PC-9 (cell line): ENCODE results near the gene MIB1. TPM values are rescaled to one million over a fixed set of nuclear protein-coding genes. Genes with fewer than 3 reads are reported as not detected.

Experiments used
- BruUV-seq: library from RNA; stranded (reverse); fragments of 400-500 nt; replicated peaks from 2 replicates; lab custom pipeline; 2021; lab: Mats Ljungman, UMichigan
- CTCF ChIA-PET: fragments of 300-600 bp; sonication (Branson Sonifier 250); formaldehyde crosslinking; loops from one replicate; lab custom pipeline; 2022; ENCODE audit warnings: antibody characterized with exemption; lab: Charles Lee
- POLR2A ChIA-PET: fragments of 300-600 bp; sonication (Branson Sonifier 250); formaldehyde crosslinking; loops from one replicate; lab custom pipeline; 2022; ENCODE audit warnings: antibody characterized with exemption; ENCODE audit not compliant: unreplicated experiment; lab: Charles Lee
- DNase-seq, 2 experiments: peaks; one replicate each; pipeline versions ENCODE4 v3.0.0 to v3.0.0-alpha.2; 2015 to 2022; ENCODE audit warnings: mixed read lengths in 1 of 2
- H2AFZ ChIP-seq: fragments of 200-600 bp; sonication (generic); 2 replicates; pipeline ENCODE4 v1.8.1; 2017; ENCODE audit warnings: antibody characterized with exemption
- H3F3A ChIP-seq: fragments of 200-600 bp; sonication (generic); 2 replicates; pipeline ENCODE4 v1.8.1; 2017; ENCODE audit warnings: antibody characterized with exemption, mild to moderate bottlenecking, low read depth; ENCODE audit not compliant: insufficient read depth
- H3K27ac ChIP-seq: fragments of 200-600 bp; sonication (generic); 2 replicates; pipeline ENCODE4 v1.6.1; 2016; ENCODE audit warnings: mixed run types
- H3K27me3 ChIP-seq: fragments of 200-600 bp; sonication (generic); 2 replicates; pipeline ENCODE4 v1.6.1; 2016; ENCODE audit warnings: low read depth, mixed run types; ENCODE audit not compliant: insufficient read depth
- H3K36me3 ChIP-seq: fragments of 200-600 bp; sonication (generic); 2 replicates; pipeline ENCODE4 v1.6.1; 2016; ENCODE audit warnings: low read depth, mixed run types
- H3K4me1 ChIP-seq: fragments of 200-600 bp; sonication (generic); replicated peaks from 2 replicates; pipeline ENCODE4 v1.6.1; 2016; ENCODE audit warnings: mixed run types; ENCODE audit not compliant: insufficient read depth
- H3K4me2 ChIP-seq: fragments of 200-600 bp; sonication (generic); 2 replicates; pipeline ENCODE4 v1.6.1; 2017; ENCODE audit warnings: mixed run types
- H3K4me3 ChIP-seq: fragments of 200-600 bp; sonication (generic); 2 replicates; pipeline ENCODE4 v1.6.1; 2016; ENCODE audit warnings: mixed run types
- H3K79me2 ChIP-seq: fragments of 200-600 bp; sonication (generic); 2 replicates; pipeline ENCODE4 v1.6.1; 2017; ENCODE audit warnings: low read depth, mixed run types
- H3K9me2 ChIP-seq: fragments of 200-600 bp; sonication (generic); 2 replicates; pipeline ENCODE4 v1.8.1; 2017; ENCODE audit warnings: mild to moderate bottlenecking; ENCODE audit not compliant: insufficient read depth
- H3K9me3 ChIP-seq: fragments of 200-600 bp; sonication (generic); 2 replicates; pipeline ENCODE4 v1.8.1; 2016; ENCODE audit warnings: low read depth; ENCODE audit not compliant: insufficient read depth
- H4K20me1 ChIP-seq: fragments of 200-600 bp; sonication (generic); 2 replicates; pipeline ENCODE4 v1.8.1; 2017; ENCODE audit not compliant: insufficient read depth
- EZH2 ChIP-seq: fragments of 200-600 bp; sonication (generic); IDR thresholded peaks from 2 replicates; pipeline ENCODE4 v1.8.0; 2017; ENCODE audit warnings: antibody characterized with exemption, low read depth
- intact Hi-C: fragments of 100-400 bp; cut with micrococcal nuclease; formaldehyde crosslinking; loops from one replicate; pipeline ENCODE4 v1.10.0; 2022; ENCODE audit not compliant: unreplicated experiment
- total RNA-seq: library from RNA; stranded (reverse); gene quantifications from 2 replicates; pipeline ENCODE4 v1.2.3, GENCODE V29; 2021
- TF ChIP-seq, protein P1 (sequence below): fragments of 200-600 bp; sonication (generic); conservative IDR thresholded peaks from 2 replicates; pipeline ENCODE4 v1.6.1; 2017; ENCODE audit warnings: mixed run types, antibody characterized with exemption, mild to moderate bottlenecking, moderate library complexity

Gene MIB1
- total RNA-seq, 1 experiment from 2014 or later = 40.1 TPM

DNA sequence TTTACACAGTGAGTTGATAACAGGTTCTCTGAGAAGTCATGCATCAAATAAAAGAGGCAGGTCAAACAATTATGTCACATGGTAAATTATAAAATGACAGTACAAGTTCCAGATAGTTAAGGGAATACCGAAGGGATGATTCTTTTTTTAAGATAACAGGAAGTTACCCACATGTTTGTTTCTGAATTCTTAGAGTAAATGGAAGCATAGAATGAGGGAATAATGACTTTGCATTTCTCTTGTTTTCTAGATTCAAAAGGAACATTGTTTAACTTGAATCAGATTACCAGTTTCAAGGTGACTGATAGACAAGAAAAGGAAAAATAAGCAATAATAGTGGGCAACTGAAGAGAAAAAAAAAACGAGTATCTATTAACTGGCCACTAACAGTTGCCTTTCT is 124.5 kb downstream of the MIB1 start:
- Histone ChIP-seq H3K4me2 (no peak overlapping the region), H3K4me1 (no peaks in the 10 kb centered on the region), H2AFZ (no peak overlapping the region), H3K27ac (no peak overlapping the region), H3K9me3 (no peaks in the 10 kb centered on the region), H3F3A (no peaks in the 10 kb centered on the region), H3K36me3 (0 out of 2 replicates have a peak, but pooled peaks cover 9% of the 10 kb centered on the region), H3K79me2 (no peaks in the 10 kb centered on the region), H3K9me2 (no peaks in the 10 kb centered on the region), H3K27me3 (no peaks in the 10 kb centered on the region), H3K4me3 (no peak overlapping the region), H4K20me1 (no peaks in the 10 kb centered on the region)
- TF ChIP-seq EZH2 = no peak
- TF ChIP-seq, protein P1, sequence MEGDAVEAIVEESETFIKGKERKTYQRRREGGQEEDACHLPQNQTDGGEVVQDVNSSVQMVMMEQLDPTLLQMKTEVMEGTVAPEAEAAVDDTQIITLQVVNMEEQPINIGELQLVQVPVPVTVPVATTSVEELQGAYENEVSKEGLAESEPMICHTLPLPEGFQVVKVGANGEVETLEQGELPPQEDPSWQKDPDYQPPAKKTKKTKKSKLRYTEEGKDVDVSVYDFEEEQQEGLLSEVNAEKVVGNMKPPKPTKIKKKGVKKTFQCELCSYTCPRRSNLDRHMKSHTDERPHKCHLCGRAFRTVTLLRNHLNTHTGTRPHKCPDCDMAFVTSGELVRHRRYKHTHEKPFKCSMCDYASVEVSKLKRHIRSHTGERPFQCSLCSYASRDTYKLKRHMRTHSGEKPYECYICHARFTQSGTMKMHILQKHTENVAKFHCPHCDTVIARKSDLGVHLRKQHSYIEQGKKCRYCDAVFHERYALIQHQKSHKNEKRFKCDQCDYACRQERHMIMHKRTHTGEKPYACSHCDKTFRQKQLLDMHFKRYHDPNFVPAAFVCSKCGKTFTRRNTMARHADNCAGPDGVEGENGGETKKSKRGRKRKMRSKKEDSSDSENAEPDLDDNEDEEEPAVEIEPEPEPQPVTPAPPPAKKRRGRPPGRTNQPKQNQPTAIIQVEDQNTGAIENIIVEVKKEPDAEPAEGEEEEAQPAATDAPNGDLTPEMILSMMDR = no peak
- no TSS peak for BruUV-seq
- ChIA-PET POLR2A (no interaction called here), CTCF (no interaction called here)
- DNase-seq = no peak
- intact Hi-C loops = no loop called here

DNA sequence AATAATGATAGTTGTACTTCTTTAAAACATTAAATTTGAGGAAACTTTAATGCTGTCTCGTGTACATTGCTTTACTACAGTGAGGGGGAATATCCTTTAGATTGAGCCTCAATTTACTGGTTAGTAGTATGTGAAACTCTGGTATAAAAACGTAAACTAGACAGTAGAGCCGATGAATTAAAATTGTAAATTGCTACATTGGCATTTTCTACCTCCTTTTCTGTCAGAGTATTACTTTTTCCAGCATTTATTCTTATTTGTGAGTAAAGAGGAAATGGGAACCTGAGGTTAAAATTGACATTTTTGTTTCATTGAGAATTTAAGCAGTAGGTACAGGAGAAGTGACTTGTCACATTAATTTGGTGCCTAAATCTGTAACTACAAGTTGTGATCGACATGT is 128.2 kb downstream of the MIB1 start:
- intact Hi-C loops = no loop called here
- POLR2A ChIA-PET = no interaction called here
- CTCF ChIA-PET = no interaction called here
- Histone ChIP-seq H3K27ac (no peak overlapping the region), H3K27me3 (no peaks in the 10 kb centered on the region), H3K9me2 (no peaks in the 10 kb centered on the region), H3K4me2 (no peak overlapping the region), H3K4me3 (no peak overlapping the region), H3F3A (no peaks in the 10 kb centered on the region), H2AFZ (no peak overlapping the region), H4K20me1 (no peaks in the 10 kb centered on the region), H3K79me2 (no peaks in the 10 kb centered on the region), H3K4me1 (no peaks in the 10 kb centered on the region), H3K9me3 (no peaks in the 10 kb centered on the region), H3K36me3 (0 out of 2 replicates have a peak, but pooled peaks cover 9% of the 10 kb centered on the region)
- TF ChIP-seq, protein P1 = no peak
- TF ChIP-seq EZH2 = no peak
- DNase-seq = no peak
- no TSS peak for BruUV-seq

DNA sequence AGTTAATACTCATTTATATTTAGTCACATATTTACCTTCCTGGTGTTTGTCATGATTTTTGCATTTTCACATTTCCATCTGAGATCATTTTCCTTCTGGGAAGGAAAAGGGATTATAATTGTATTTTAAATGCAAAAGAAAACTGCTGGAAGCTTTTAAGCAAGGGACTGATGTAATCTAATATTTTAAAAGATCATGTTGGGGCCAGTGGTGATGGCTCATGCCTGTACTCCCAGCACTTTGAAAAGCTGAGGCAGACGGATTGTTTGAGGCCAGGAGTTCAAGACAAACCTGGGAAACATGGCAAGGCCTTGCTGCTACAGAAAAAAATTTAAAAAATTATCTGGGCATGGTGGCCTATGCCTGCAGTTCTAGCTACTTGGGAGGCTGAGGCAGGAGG is 149.0 kb downstream of the MIB1 start:
- DNase-seq = no peak
- Histone ChIP-seq H3K9me2 (no peaks in the 10 kb centered on the region), H2AFZ (no peak overlapping the region), H3K79me2 (no peaks in the 10 kb centered on the region), H3K9me3 (no peaks in the 10 kb centered on the region), H3K4me2 (no peak overlapping the region), H3K4me3 (no peak overlapping the region), H3K36me3 (no peaks in the 10 kb centered on the region), H3K27ac (no peak overlapping the region), H3K4me1 (no peaks in the 10 kb centered on the region), H3K27me3 (no peaks in the 10 kb centered on the region), H4K20me1 (no peaks in the 10 kb centered on the region), H3F3A (no peaks in the 10 kb centered on the region)
- no TSS peak for BruUV-seq
- TF ChIP-seq, protein P1 = no peak
- TF ChIP-seq EZH2 = no peak
- intact Hi-C loops = no loop called here
- CTCF ChIA-PET = no interaction called here
- POLR2A ChIA-PET = no interaction called here
